HCT116 (cell line): ENCODE data around the gene TMEM143. TPM values are rescaled to one million over a fixed set of nuclear protein-coding genes. Genes with fewer than 3 reads are reported as not detected.

Experiments used
- ATAC-seq: fragments of 200-7000 bp; cut with Tn5 transposase; 2 replicates; pipeline ENCODE4 v1.9.1; 2020; ENCODE audit warnings: mild to moderate bottlenecking, moderate library complexity
- BruUV-seq: library from RNA; stranded (reverse); fragments of 400-500 nt; replicated peaks from 2 replicates; lab custom pipeline; 2021; lab: Mats Ljungman, UMichigan
- CTCF ChIA-PET: fragments of 300-600 bp; sonication (Branson Sonifier 250); formaldehyde crosslinking; loops from one replicate; lab custom pipeline; 2021; ENCODE audit warnings: antibody characterized with exemption; lab: Charles Lee
- POLR2A ChIA-PET: fragments of 300-600, 350-600 bp; sonication (Branson Sonifier 250); formaldehyde crosslinking; loops from one replicate; lab custom pipeline; 2021; ENCODE audit warnings: antibody characterized with exemption; lab: Charles Lee
- RAD21 ChIA-PET, 2 experiments: fragments of 300-600 bp; sonication (Branson Sonifier 250); formaldehyde crosslinking; loops; one replicate each; lab custom pipeline; 2023; ENCODE audit warnings: low total read pairs in 2 of 2; ENCODE audit not compliant: uncharacterized antibody in 2 of 2, unreplicated experiment in 2 of 2, low non-redundant PET in 1 of 2; lab: Charles Lee
- DNase-seq: peaks from one replicate; pipeline ENCODE4 v3.0.0-alpha.2; 2010; ENCODE audit warnings: low read depth, low spot score
- H2AFZ ChIP-seq: fragments of 200-600 bp; shearing (Covaris generic), sonication (generic); 2 replicates; pipeline ENCODE4 v1.6.1; 2017; ENCODE audit warnings: low read depth, mixed run types, mixed read lengths, antibody characterized with exemption, low read length; ENCODE audit not compliant: poor library complexity, severe bottlenecking
- H3K27ac ChIP-seq: 2 replicates; pipeline ENCODE4 v1.5.1; 2012; ENCODE audit warnings: low read depth, low read length
- H3K27me3 ChIP-seq: fragments of 200-600 bp; sonication (generic); 2 replicates; pipeline ENCODE4 v1.6.1; 2016; ENCODE audit warnings: mixed run types, low read length, mixed read lengths; ENCODE audit not compliant: insufficient read depth
- H3K36me3 ChIP-seq, 2 experiments: fragments of 200-500 bp in 1 of 2; fragments of 200-600 bp in 1 of 2; sonication (Bioruptor generic) in 1 of 2; sonication (generic) in 1 of 2; 2 replicates each; pipeline versions ENCODE4 v1.5.1 to v1.6.1; 2014 to 2016; ENCODE audit warnings: low read length in 2 of 2, inconsistent platforms in 1 of 2, mixed read lengths in 1 of 2, mixed run types in 1 of 2; ENCODE audit not compliant: insufficient read depth in 2 of 2, control insufficient read depth in 1 of 2
- H3K4me1 ChIP-seq, 2 experiments: fragments of 200-600 bp in 1 of 2; sonication (generic) in 1 of 2; 2 replicates each; pipeline versions ENCODE4 v1.5.1 to v1.6.1; 2012 to 2017; ENCODE audit warnings: low read length in 2 of 2, inconsistent platforms in 1 of 2, mild to moderate bottlenecking in 1 of 2, mixed read lengths in 1 of 2, mixed run types in 1 of 2, moderate library complexity in 1 of 2; ENCODE audit not compliant: insufficient read depth in 2 of 2, control insufficient read depth in 1 of 2
- H3K4me2 ChIP-seq: fragments of 200-600 bp; sonication (generic); 2 replicates; pipeline ENCODE4 v1.6.1; 2017; ENCODE audit warnings: mixed run types, low read length, mixed read lengths
- H3K4me3 ChIP-seq, 2 experiments: fragments of 200-600 bp in 1 of 2; sonication (generic) in 1 of 2; replicated peaks in 1 of 2; 2 replicates each; pipeline ENCODE4 v1.5.1; 2011 to 2016; ENCODE audit warnings: low read length in 2 of 2, control low read depth in 1 of 2, low read depth in 1 of 2, mild to moderate bottlenecking in 1 of 2, mixed read lengths in 1 of 2, mixed run types in 1 of 2
- H3K79me2 ChIP-seq: fragments of 200-600 bp; sonication (generic); 2 replicates; pipeline ENCODE4 v1.6.1; 2017; ENCODE audit warnings: mild to moderate bottlenecking, mixed run types, low read length, moderate library complexity, mixed read lengths; ENCODE audit not compliant: insufficient read depth
- H3K9ac ChIP-seq: fragments of 200-600 bp; sonication (generic); 2 replicates; pipeline ENCODE4 v1.6.1; 2016; ENCODE audit warnings: low read length, mixed read lengths
- H3K9me2 ChIP-seq: fragments of 200-600 bp; sonication (generic), shearing (Covaris generic); 2 replicates; pipeline ENCODE4 v1.6.1; 2017; ENCODE audit warnings: mixed run types, mild to moderate bottlenecking, moderate library complexity; ENCODE audit not compliant: insufficient read depth
- H3K9me3 ChIP-seq, 2 experiments: fragments of 200-500 bp in 1 of 2; fragments of 200-600 bp in 1 of 2; sonication (Bioruptor generic) in 1 of 2; sonication (generic) in 1 of 2; 2 replicates each; pipeline ENCODE4 v1.6.1; 2014 to 2017; ENCODE audit warnings: low read length in 2 of 2, mixed read lengths in 2 of 2, inconsistent platforms in 1 of 2, low read depth in 1 of 2, mild to moderate bottlenecking in 1 of 2, mixed run types in 1 of 2, moderate library complexity in 1 of 2; ENCODE audit not compliant: control insufficient read depth in 1 of 2, insufficient read depth in 1 of 2
- H4K20me1 ChIP-seq: fragments of 200-600 bp; sonication (generic), shearing (Covaris generic); 2 replicates; pipeline ENCODE4 v1.6.1; 2017; ENCODE audit warnings: mixed run types, mild to moderate bottlenecking, moderate library complexity; ENCODE audit not compliant: insufficient read depth
- ATF3 ChIP-seq: IDR thresholded peaks from 2 replicates; pipeline ENCODE4 v1.6.1; 2012
- CBX3 ChIP-seq: IDR thresholded peaks from 2 replicates; pipeline ENCODE4 v1.6.1; 2012; ENCODE audit warnings: low read depth
- CEBPB ChIP-seq: IDR thresholded peaks from 2 replicates; pipeline ENCODE4 v1.6.1; 2012; ENCODE audit warnings: low read depth
- EZH2 ChIP-seq: fragments of 200-600 bp; sonication (generic); IDR thresholded peaks from 2 replicates; pipeline ENCODE4 v1.6.1; 2017; ENCODE audit warnings: antibody characterized with exemption, mixed run types
- EZH2phosphoT487 ChIP-seq: fragments of 200-600 bp; IDR thresholded peaks from 2 replicates; pipeline ENCODE4 v1.6.1; 2018; ENCODE audit warnings: antibody characterized with exemption, borderline replicate concordance
- JUND ChIP-seq: IDR thresholded peaks from 2 replicates; pipeline ENCODE4 v1.6.1; 2012
- MAX ChIP-seq: IDR thresholded peaks from 2 replicates; pipeline ENCODE4 v1.6.1; 2012
- POLR2AphosphoS5 ChIP-seq: IDR thresholded peaks from 2 replicates; pipeline ENCODE4 v1.6.1; 2011; ENCODE audit warnings: mild to moderate bottlenecking, low read depth, low read length, moderate library complexity
- RAD21 ChIP-seq: IDR thresholded peaks from 2 replicates; pipeline ENCODE4 v1.6.1; 2012; ENCODE audit warnings: low read depth, mild to moderate bottlenecking
- REST ChIP-seq: IDR thresholded peaks from 2 replicates; pipeline ENCODE4 v1.6.1; 2012; ENCODE audit warnings: low read depth
- SIN3A ChIP-seq: IDR thresholded peaks from 2 replicates; pipeline ENCODE4 v1.6.1; 2012; ENCODE audit warnings: low read depth
- SP1 ChIP-seq: IDR thresholded peaks from 2 replicates; pipeline ENCODE4 v1.6.1; 2012; ENCODE audit warnings: low read depth
- SRF ChIP-seq: IDR thresholded peaks from 2 replicates; pipeline ENCODE4 v1.6.1; 2012; ENCODE audit warnings: low read depth
- TCF7L2 ChIP-seq: IDR thresholded peaks from 2 replicates; pipeline ENCODE4 v1.7.0; 2011; ENCODE audit warnings: borderline replicate concordance, inconsistent platforms; ENCODE audit not compliant: insufficient read depth, insufficient read length; ENCODE audit errors: extremely low read depth
- YY1 ChIP-seq: IDR thresholded peaks from 2 replicates; pipeline ENCODE4 v1.6.1; 2011; ENCODE audit warnings: low read length, low read depth, moderate library complexity, mild to moderate bottlenecking; ENCODE audit not compliant: insufficient replicate concordance; ENCODE audit errors: extremely low read depth
- ZBTB33 ChIP-seq: IDR thresholded peaks from 2 replicates; pipeline ENCODE4 v1.6.1; 2011; ENCODE audit warnings: mild to moderate bottlenecking, low read length, moderate library complexity; ENCODE audit not compliant: insufficient replicate concordance; ENCODE audit errors: extremely low read depth
- ZFX ChIP-seq: fragments of 450-650 bp; IDR thresholded peaks from 2 replicates; pipeline ENCODE4 v1.6.1; 2017
- intact Hi-C: fragments of 100-400 bp; cut with micrococcal nuclease; formaldehyde crosslinking; loops from 2 replicates; pipeline ENCODE4 v1.10.0; 2022
- total RNA-seq: library from RNA; stranded (reverse); gene quantifications from one replicate; pipeline ENCODE4 v1.2.1, GENCODE V29; 2021; ENCODE audit not compliant: unreplicated experiment

TMEM143 gene
- total RNA-seq, 1 experiment from 2014 or later: 13.2 TPM

GRCh38 chr19:48365602-48366001 is 1.9 kb upstream of the TMEM143 start:
- DNase-seq (no peak), ATAC-seq (no peak)
- ChIA-PET RAD21 (no interaction called here), POLR2A (no interaction called here), CTCF (no interaction called here)
- Histone ChIP-seq H3K79me2 (no peaks in the 10 kb centered on the region), H3K36me3 (no peaks in the 10 kb centered on the region), H3K4me3 (no peak overlapping the region), H3K4me2 (no peak overlapping the region), H2AFZ (no peak overlapping the region), H3K4me1 (peaks cover 5 to 24% of the 10 kb centered on the region in 2 experiments), H3K9ac (no peak overlapping the region), H3K27me3 (no peaks in the 10 kb centered on the region), H3K27ac (no peak overlapping the region), H3K9me3 (no peaks in the 10 kb centered on the region), H4K20me1 (no peaks in the 10 kb centered on the region), H3K9me2 (no peaks in the 10 kb centered on the region)
- intact Hi-C loops: no loop called here
- no TSS peak for BruUV-seq
- TF ChIP-seq POLR2AphosphoS5 (no peak), REST (no peak), CEBPB (no peak), MAX (no peak), ZFX (no peak), TCF7L2 (no peak), SRF (no peak), JUND (no peak), CBX3 (no peak), SP1 (no peak), RAD21 (no peak), ZBTB33 (no peak), YY1 (no peak), SIN3A (no peak), EZH2phosphoT487 (no peak), EZH2 (no peak), ATF3 (no peak)
